Activated naive CD4-positive, alpha-beta T cell treated with anti-CD3 and anti-CD28 coated beads for 36 hours (primary cell): ENCODE results near the gene HELZ. TPM values are rescaled to one million over a fixed set of nuclear protein-coding genes. Genes with fewer than 3 reads are reported as not detected.
"Not testable (repeated sequence)": the region's sequence is repeated elsewhere in the genome, so short reads cannot be mapped to it uniquely, and the experiment has no call there.

ENCODE experiments used
- CTCF ChIA-PET: fragments of 350-600 bp; sonication (Branson Sonifier 250); formaldehyde crosslinking; loops from one replicate; lab custom pipeline; 2021; ENCODE audit warnings: antibody characterized with exemption; lab: Charles Lee
- DNase-seq: peaks from one replicate; pipeline ENCODE4 v3.0.0-alpha.2; 2020
- H3K27ac Mint-ChIP-seq: one replicate; pipeline ENCODE4 v1.8.0; 2021; ENCODE audit warnings: mild to moderate bottlenecking, mixed read lengths
- H3K27me3 Mint-ChIP-seq: one replicate; pipeline ENCODE4 v1.8.0; 2021; ENCODE audit warnings: low read depth, mixed read lengths
- H3K36me3 Mint-ChIP-seq: one replicate; pipeline ENCODE4 v1.8.0; 2021; ENCODE audit warnings: low read depth, mixed read lengths
- H3K4me1 Mint-ChIP-seq: one replicate; pipeline ENCODE4 v1.8.0; 2021; ENCODE audit warnings: low read depth, mixed read lengths
- H3K4me3 Mint-ChIP-seq: one replicate; pipeline ENCODE4 v1.8.0; 2021; ENCODE audit warnings: mild to moderate bottlenecking, moderate library complexity, mixed read lengths
- H3K9me3 Mint-ChIP-seq: one replicate; pipeline ENCODE4 v1.8.0; 2021; ENCODE audit warnings: mixed read lengths
- intact Hi-C: fragments of 100-400 bp; cut with micrococcal nuclease; formaldehyde crosslinking; loops from one replicate; pipeline ENCODE4 v1.15.1; 2023
- total RNA-seq, 2 experiments: library from RNA; stranded (reverse); gene quantifications; one replicate each; pipeline ENCODE4 v1.2.3, GENCODE V29; 2021

The HELZ gene
- total RNA-seq, 2 experiments from 2014 or later, result 34.7 to 39.5 TPM

GRCh38 chr17:67143318-67143717, 101.7 kb downstream of the HELZ start:
- H3K27me3 Mint-ChIP-seq, result no peaks in the 10 kb centered on the region
- H3K4me3 Mint-ChIP-seq, result no peak overlapping the region
- H3K27ac Mint-ChIP-seq, result no peak overlapping the region
- intact Hi-C loops, result no loop called here
- peaks cover 7% of the 10 kb centered on the region for H3K9me3 Mint-ChIP-seq
- CTCF ChIA-PET, result no interaction called here
- peaks cover 42% of the 10 kb centered on the region for H3K36me3 Mint-ChIP-seq
- H3K4me1 Mint-ChIP-seq, result peaks cover 20% of the 10 kb centered on the region
- no peak for DNase-seq

GRCh38 chr17:67142030-67142429, 103.0 kb downstream of the HELZ start:
- CTCF ChIA-PET, H3K9me3 Mint-ChIP-seq, H3K4me3 Mint-ChIP-seq, intact Hi-C loops, H3K27me3 Mint-ChIP-seq, H3K27ac Mint-ChIP-seq, DNase-seq: not testable (repeated sequence)
- H3K36me3 Mint-ChIP-seq, result peaks cover 36% of the 10 kb centered on the region
- peaks cover 21% of the 10 kb centered on the region for H3K4me1 Mint-ChIP-seq

- H3K4me3 Mint-ChIP-seq, result no peak overlapping the region
- peaks cover 21% of the 10 kb centered on the region for H3K4me1 Mint-ChIP-seq
- peaks cover 33% of the 10 kb centered on the region for H3K36me3 Mint-ChIP-seq
- H3K27ac Mint-ChIP-seq, result no peak overlapping the region
- intact Hi-C loops, result no loop called here
- no peaks in the 10 kb centered on the region for H3K27me3 Mint-ChIP-seq
- H3K9me3 Mint-ChIP-seq, result peaks cover 7% of the 10 kb centered on the region
- DNase-seq, result peak; percentile 15
- CTCF ChIA-PET, result interaction anchor here (0.7 kb wide), 1 partner anchor 177 kb away, joined by 3 read pairs; no protein-coding TSS in a partner anchor
These were observed 105.0 kb downstream of the HELZ start for GRCh38 chr17:67139784-67140665.

- Mint-ChIP-seq H3K36me3 (peaks cover 28% of the 10 kb centered on the region), H3K27me3 (no peaks in the 10 kb centered on the region), H3K4me1 (peaks cover 21% of the 10 kb centered on the region), H3K4me3 (no peak overlapping the region), H3K9me3 (peaks cover 7% of the 10 kb centered on the region), H3K27ac (no peak overlapping the region)
- CTCF ChIA-PET, result no interaction called here
- no peak for DNase-seq
- intact Hi-C loops, result no loop called here
These were observed 105.7 kb downstream of the HELZ start for GRCh38 chr17:67139289-67139688.

GRCh38 chr17:67138392-67138791, 106.6 kb downstream of the HELZ start:
- peaks cover 7% of the 10 kb centered on the region for H3K9me3 Mint-ChIP-seq
- no peaks in the 10 kb centered on the region for H3K27me3 Mint-ChIP-seq
- H3K27ac Mint-ChIP-seq, result no peak overlapping the region
- H3K4me3 Mint-ChIP-seq, result no peak overlapping the region
- CTCF ChIA-PET, result no interaction called here
- H3K4me1 Mint-ChIP-seq, result peaks cover 21% of the 10 kb centered on the region
- no peak for DNase-seq
- intact Hi-C loops, result no loop called here
- H3K36me3 Mint-ChIP-seq, result peaks cover 20% of the 10 kb centered on the region

- Mint-ChIP-seq H3K36me3 (peaks cover 16% of the 10 kb centered on the region), H3K4me3 (no peak overlapping the region), H3K27ac (no peak overlapping the region), H3K9me3 (peaks cover 5% of the 10 kb centered on the region), H3K4me1 (peaks cover 21% of the 10 kb centered on the region), H3K27me3 (no peaks in the 10 kb centered on the region)
- intact Hi-C loops, result no loop called here
- no peak for DNase-seq
- CTCF ChIA-PET, result no interaction called here
These were observed 107.1 kb downstream of the HELZ start for GRCh38 chr17:67137860-67138259.

GRCh38 chr17:67137026-67137370, 108.0 kb downstream of the HELZ start:
- DNase-seq, result no peak
- intact Hi-C loops, result no loop called here
- Mint-ChIP-seq H3K4me1 (peaks cover 21% of the 10 kb centered on the region), H3K4me3 (no peak overlapping the region), H3K27me3 (no peaks in the 10 kb centered on the region), H3K9me3 (peaks cover 2% of the 10 kb centered on the region), H3K36me3 (peaks cover 12% of the 10 kb centered on the region), H3K27ac (no peak overlapping the region)
- CTCF ChIA-PET, result no interaction called here

- H3K27me3 Mint-ChIP-seq, result no peaks in the 10 kb centered on the region
- CTCF ChIA-PET, result no interaction called here
- no peak overlapping the region for H3K27ac Mint-ChIP-seq
- no peak overlapping the region for H3K4me3 Mint-ChIP-seq
- H3K4me1 Mint-ChIP-seq, result peaks cover 21% of the 10 kb centered on the region
- H3K9me3 Mint-ChIP-seq, result no peaks in the 10 kb centered on the region
- no peak for DNase-seq
- H3K36me3 Mint-ChIP-seq, result peaks cover 11% of the 10 kb centered on the region
- intact Hi-C loops, result no loop called here
These were observed 108.6 kb downstream of the HELZ start for GRCh38 chr17:67136191-67137025.

- no peaks in the 10 kb centered on the region for H3K27me3 Mint-ChIP-seq
- H3K27ac Mint-ChIP-seq, result no peak overlapping the region
- H3K4me3 Mint-ChIP-seq, result no peak overlapping the region
- CTCF ChIA-PET, result interaction anchor here (0.7 kb wide), 1 partner anchor 11 kb away, joined by 3 read pairs; no protein-coding TSS in a partner anchor
- peaks cover 10% of the 10 kb centered on the region for H3K36me3 Mint-ChIP-seq
- intact Hi-C loops, result no loop called here
- no peaks in the 10 kb centered on the region for H3K4me1 Mint-ChIP-seq
- H3K9me3 Mint-ChIP-seq, result no peaks in the 10 kb centered on the region
- no peak for DNase-seq
These were observed 111.8 kb downstream of the HELZ start for GRCh38 chr17:67133161-67133560.

GRCh38 chr17:67132366-67132765, 112.6 kb downstream of the HELZ start:
- CTCF ChIA-PET, result interaction anchor here (0.7 kb wide), 1 partner anchor 11 kb away, joined by 3 read pairs; no protein-coding TSS in a partner anchor
- H3K4me3 Mint-ChIP-seq, result no peak overlapping the region
- no peak overlapping the region for H3K27ac Mint-ChIP-seq
- H3K4me1 Mint-ChIP-seq, result no peaks in the 10 kb centered on the region
- no peaks in the 10 kb centered on the region for H3K9me3 Mint-ChIP-seq
- no peaks in the 10 kb centered on the region for H3K27me3 Mint-ChIP-seq
- no peak for DNase-seq
- H3K36me3 Mint-ChIP-seq, result peaks cover 8% of the 10 kb centered on the region
- intact Hi-C loops, result no loop called here

- no peak for DNase-seq
- no peak overlapping the region for H3K4me3 Mint-ChIP-seq
- intact Hi-C loops, result no loop called here
- CTCF ChIA-PET, result interaction anchor here (0.9 kb wide), 1 partner anchor 49 kb away, joined by 4 read pairs; no protein-coding TSS in a partner anchor
- H3K27ac Mint-ChIP-seq, result no peak overlapping the region
- H3K27me3 Mint-ChIP-seq, result no peaks in the 10 kb centered on the region
- no peaks in the 10 kb centered on the region for H3K9me3 Mint-ChIP-seq
- H3K4me1 Mint-ChIP-seq, result no peaks in the 10 kb centered on the region
- peaks cover 5% of the 10 kb centered on the region for H3K36me3 Mint-ChIP-seq
These were observed 114.2 kb downstream of the HELZ start for GRCh38 chr17:67130768-67131167.

GRCh38 chr17:67129283-67129682, 115.7 kb downstream of the HELZ start:
- Mint-ChIP-seq H3K9me3 (no peaks in the 10 kb centered on the region), H3K27me3 (no peaks in the 10 kb centered on the region), H3K36me3 (peaks cover 6% of the 10 kb centered on the region), H3K4me1 (no peaks in the 10 kb centered on the region), H3K4me3 (no peak overlapping the region), H3K27ac (no peak overlapping the region)
- no peak for DNase-seq
- intact Hi-C loops, result no loop called here
- CTCF ChIA-PET, result no interaction called here
